H7 (cell line): ENCODE measurements around the gene CYYR1. TPM values are rescaled to one million over a fixed set of nuclear protein-coding genes. Genes with fewer than 3 reads are reported as not detected.
"Not testable (repeated sequence)": the region's sequence is repeated elsewhere in the genome, so short reads cannot be mapped to it uniquely, and the experiment has no call there.

Experiments used
- DNase-seq: peaks from one replicate; pipeline ENCODE4 v3.0.0; 2012
- H3K27me3 ChIP-seq: 2 replicates; pipeline ENCODE4 v1.6.0; 2011; ENCODE audit warnings: mild to moderate bottlenecking, low read length; ENCODE audit not compliant: control insufficient read depth, insufficient read depth
- H3K36me3 ChIP-seq: replicated peaks from 2 replicates; pipeline ENCODE4 v1.5.1; 2011; ENCODE audit warnings: low read length; ENCODE audit not compliant: control insufficient read depth, insufficient read depth
- H3K4me3 ChIP-seq: 2 replicates; pipeline ENCODE4 v1.5.1; 2011; ENCODE audit warnings: low read depth, mild to moderate bottlenecking, control low read depth, low read length, moderate library complexity; ENCODE audit not compliant: insufficient read depth
- total RNA-seq: library from RNA; depleted of rRNA; stranded (reverse); fragments of >200 nt; shearing (Covaris generic); gene quantifications from 2 replicates; pipeline ENCODE4 v1.2.3, GENCODE V29; 2014

Gene CYYR1
- total RNA-seq, 1 experiment from 2014 or later = 31.6 TPM

DNA sequence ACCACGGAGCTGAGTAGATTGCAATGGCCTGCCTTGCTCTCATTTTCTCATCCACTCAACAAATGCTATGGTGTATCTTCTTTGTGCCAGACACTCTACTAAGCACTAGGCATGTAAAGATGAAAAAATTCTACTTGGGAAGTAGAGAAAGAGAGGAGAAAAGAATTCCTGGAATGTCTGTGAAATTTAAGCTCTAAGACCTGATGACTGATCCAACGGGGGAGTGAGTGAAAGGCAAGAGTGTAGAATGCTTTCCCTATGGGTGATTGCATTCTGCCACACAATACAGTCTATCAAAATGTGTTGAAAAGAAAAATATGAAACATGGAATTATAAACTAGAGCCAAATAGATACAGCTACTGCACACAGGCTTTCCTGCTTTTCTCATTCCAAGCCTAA is 82.3 kb downstream of the CYYR1 start:
- DNase-seq = no peak
- H3K27me3 ChIP-seq = no peaks in the 10 kb centered on the region
- no peaks in the 10 kb centered on the region for H3K36me3 ChIP-seq
- H3K4me3 ChIP-seq = no peak overlapping the region

- Histone ChIP-seq H3K27me3 (no peaks in the 10 kb centered on the region), H3K4me3 (no peak overlapping the region), H3K36me3 (no peaks in the 10 kb centered on the region)
- DNase-seq = no peak
These were observed 83.3 kb downstream of the CYYR1 start for GRCh38 chr21:26489781-26490180.

DNA sequence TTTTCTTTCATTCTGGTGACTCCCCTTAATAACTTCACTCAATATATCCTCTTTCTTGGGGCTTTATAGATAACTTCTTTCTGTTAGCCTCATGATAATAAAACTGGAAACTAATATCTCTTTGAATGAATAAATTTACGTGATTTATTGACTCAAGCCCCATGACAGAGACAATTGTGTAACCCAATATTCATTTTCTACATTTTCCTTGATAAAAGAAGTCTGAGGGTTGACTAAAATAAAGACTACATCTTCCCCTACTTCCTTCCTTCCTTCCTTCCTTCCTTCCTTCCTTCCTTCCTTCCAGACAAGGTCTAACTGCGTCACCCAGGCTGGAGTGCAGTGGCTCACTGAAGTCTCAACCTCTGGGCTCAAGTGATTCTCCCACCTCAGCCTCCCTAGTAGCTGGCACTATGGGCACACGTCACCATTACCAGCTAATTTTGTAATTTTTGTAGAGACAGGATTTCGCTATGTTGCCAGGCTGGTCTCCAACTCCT is 85.1 kb downstream of the CYYR1 start:
- Histone ChIP-seq H3K36me3 (no peaks in the 10 kb centered on the region), H3K27me3 (no peaks in the 10 kb centered on the region), H3K4me3 (no peak overlapping the region)
- no peak for DNase-seq

DNA sequence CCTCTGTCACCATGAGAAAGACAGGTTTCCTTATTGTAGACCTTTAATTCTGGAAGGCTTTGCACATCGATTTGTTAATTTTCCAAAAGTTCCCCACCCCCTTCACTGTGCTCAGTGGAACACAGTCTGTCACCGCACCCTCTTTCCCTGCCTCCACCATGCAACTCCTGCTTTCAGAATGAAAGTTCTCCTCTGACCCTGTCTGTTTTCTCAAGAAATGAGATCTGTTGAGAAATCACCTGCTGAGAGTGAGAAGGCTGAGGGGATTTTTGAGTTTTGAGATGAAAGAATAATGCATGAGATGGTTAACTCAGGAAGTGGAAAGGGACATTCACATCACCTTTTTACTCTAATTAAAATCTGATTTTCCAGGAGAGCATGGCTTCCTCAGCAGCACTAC is 99.6 kb downstream of the CYYR1 start:
- no peaks in the 10 kb centered on the region for H3K36me3 ChIP-seq

DNA sequence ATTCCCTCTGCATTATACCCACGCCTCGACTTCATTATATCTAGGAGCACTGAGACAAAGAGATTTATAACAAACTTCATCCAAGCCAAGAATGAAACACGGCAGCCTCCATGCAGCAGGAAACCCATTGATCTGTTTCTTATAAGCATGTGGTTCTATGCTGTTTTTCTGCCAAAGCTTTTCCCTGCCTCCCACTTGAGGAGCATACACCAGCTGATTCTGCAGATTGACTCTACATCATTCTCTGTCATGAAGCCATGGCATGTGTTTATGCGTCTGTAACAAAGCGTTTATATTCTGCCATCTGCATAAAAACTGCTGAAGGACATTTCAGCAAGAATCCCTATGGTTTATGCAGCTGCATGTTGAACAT is 102.0 kb downstream of the CYYR1 start:
- Histone ChIP-seq H3K36me3 (no peaks in the 10 kb centered on the region), H3K4me3 (no peak overlapping the region), H3K27me3 (no peaks in the 10 kb centered on the region)
- DNase-seq = no peak

More for the DNA sequence above, 99.6 kb downstream of the CYYR1 start:
- H3K4me3 ChIP-seq = no peak overlapping the region
- no peak for DNase-seq
- no peaks in the 10 kb centered on the region for H3K27me3 ChIP-seq

DNA sequence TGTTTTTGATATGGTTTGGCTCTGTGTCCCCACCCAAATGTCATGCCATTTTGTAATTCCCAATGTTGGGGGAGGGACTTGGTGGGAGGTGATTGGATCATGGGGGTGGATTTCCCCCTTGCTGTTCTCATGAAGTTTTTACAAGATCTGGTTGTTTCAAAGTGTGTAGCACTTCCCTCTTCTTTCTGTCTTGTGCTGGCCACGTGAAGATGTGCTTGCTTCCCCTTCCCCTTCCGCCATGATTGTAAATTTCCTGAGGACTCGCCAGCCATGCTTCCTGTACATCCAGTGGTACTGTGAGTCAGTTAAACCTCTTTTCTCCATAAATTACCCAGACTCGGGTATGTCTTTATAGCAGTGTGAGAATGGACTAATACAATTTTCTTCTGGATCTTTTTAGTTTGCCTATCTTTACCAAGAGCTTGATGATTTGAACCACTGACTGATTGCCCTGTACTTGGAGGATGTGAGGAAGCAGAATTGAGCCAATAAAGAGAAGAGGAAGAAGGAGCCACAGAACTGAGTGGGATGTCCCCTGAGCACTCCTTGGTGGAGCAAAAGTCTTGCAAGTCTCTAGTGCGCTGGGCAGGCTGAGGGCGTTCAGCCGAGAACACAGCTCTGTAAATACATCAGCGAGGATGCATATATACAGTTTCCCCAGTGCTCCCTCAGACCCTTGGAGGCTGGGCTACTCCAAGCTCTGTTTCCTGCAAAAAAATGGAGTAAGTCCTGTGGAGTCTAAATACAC is 102.6 kb downstream of the CYYR1 start:
- no peak for DNase-seq
- no peaks in the 10 kb centered on the region for H3K27me3 ChIP-seq
- H3K4me3 ChIP-seq = no peak overlapping the region
- H3K36me3 ChIP-seq = no peaks in the 10 kb centered on the region

DNA sequence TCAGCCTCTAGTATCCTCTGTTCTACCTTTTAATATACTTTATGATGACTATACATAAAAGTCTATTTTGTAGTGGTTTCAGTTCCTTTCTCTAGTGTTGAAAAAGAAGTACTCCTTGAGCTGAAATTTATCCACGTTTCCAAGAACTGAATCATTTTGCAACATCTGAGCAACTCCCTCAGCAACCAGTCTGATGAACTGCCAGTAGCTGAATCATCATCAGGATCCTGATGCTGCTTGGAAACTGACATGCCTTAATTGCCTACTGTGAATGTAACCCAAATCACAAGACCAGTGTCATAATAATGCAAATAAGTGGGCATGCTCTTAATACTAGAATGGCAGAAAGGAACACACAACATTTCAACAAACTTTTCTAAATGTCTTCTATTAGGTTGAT is 103.3 kb downstream of the CYYR1 start:
- Histone ChIP-seq H3K27me3 (no peaks in the 10 kb centered on the region), H3K36me3 (no peaks in the 10 kb centered on the region), H3K4me3 (no peak overlapping the region)
- no peak for DNase-seq

DNA sequence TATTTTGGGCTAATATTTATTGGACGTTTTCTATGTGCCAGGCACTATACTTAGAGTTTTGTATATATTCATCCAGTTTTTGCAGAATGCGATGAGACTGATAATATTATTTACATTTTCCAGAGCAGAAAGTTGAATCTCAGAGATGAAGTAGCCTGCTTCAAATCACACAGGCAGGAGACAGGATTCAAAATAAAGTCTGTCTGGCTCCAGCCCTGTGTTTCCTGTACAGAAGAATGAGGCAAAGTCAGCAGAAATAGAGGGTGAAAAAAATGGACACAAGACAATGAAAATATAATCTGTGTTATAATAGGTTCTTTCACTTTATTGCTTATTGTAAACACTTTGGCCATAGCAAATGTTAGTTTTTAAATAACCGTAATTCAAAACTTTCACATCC is 107.2 kb downstream of the CYYR1 start:
- Histone ChIP-seq H3K27me3 (no peaks in the 10 kb centered on the region), H3K36me3 (no peaks in the 10 kb centered on the region), H3K4me3 (no peak overlapping the region)
- DNase-seq = no peak

DNA sequence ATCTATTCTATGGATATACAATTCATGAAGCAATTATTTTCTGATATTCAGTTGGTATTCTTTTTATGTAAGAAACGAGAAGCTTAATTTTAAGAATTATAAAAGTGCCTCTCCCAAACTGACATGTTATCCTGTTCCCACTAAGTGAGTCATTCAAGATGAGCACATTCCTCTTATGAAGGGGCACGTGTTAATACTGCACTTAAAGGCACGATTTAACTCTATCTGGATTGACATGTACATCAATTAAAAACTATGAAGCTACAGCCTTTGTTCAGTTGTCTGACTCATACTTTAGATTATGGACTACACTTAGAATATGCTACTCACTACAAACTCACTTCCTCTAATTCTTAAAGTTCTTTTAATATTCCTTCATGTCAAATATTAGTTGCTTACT is 111.6 kb downstream of the CYYR1 start:
- Histone ChIP-seq H3K36me3 (no peaks in the 10 kb centered on the region), H3K27me3 (no peaks in the 10 kb centered on the region), H3K4me3 (no peak overlapping the region)
- DNase-seq = no peak

DNA sequence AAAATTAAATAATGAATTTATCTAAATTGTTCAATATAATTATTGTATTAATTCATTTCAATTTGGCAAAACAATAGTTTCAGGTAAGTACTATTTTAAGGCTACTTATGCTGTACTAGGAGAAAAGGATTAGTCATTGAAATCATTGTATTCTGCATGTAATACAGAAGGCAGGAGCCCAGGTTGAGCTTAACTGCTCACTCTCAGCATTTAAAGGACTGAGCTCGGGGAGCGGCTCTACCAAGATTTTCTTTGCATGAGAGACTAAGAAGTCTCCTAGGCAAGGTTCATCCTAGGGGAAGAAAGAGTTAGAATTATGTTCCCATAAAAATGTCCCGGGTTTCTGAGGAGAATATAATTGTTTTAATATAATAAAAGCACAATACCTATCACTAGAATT is 112.5 kb downstream of the CYYR1 start:
- Histone ChIP-seq H3K36me3 (no peaks in the 10 kb centered on the region), H3K4me3 (no peak overlapping the region), H3K27me3 (no peaks in the 10 kb centered on the region)
- DNase-seq = no peak

DNA sequence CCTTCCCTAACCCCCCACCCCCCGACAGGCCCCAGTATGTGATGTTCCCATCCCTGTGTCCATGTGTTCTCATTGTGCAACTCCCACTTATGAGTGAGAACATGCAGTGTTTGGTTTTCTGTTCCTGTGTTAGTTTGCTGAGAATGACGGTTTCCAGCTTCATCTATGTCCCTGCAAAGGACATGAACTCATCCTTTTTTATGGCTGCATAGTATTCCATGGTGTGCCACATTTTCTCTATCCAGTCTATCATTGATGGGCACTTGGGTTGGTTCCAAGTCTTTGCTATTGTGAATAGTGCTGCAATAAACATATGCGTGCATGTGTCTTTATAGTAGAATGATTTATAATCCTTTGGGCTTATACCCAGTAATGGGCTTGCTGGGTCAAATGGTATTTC is 114.2 kb downstream of the CYYR1 start:
- not testable (repeated sequence) for DNase-seq, H3K27me3 ChIP-seq, H3K36me3 ChIP-seq, H3K4me3 ChIP-seq

- H3K36me3 ChIP-seq = no peaks in the 10 kb centered on the region
- H3K4me3 ChIP-seq = no peak overlapping the region
- no peaks in the 10 kb centered on the region for H3K27me3 ChIP-seq
- no peak for DNase-seq
These were observed 115.3 kb downstream of the CYYR1 start for GRCh38 chr21:26457817-26458216.

GRCh38 chr21:26453267-26453666 is 119.8 kb downstream of the CYYR1 start:
- DNase-seq = no peak
- Histone ChIP-seq H3K36me3 (no peaks in the 10 kb centered on the region), H3K4me3 (no peak overlapping the region), H3K27me3 (no peaks in the 10 kb centered on the region)

DNA sequence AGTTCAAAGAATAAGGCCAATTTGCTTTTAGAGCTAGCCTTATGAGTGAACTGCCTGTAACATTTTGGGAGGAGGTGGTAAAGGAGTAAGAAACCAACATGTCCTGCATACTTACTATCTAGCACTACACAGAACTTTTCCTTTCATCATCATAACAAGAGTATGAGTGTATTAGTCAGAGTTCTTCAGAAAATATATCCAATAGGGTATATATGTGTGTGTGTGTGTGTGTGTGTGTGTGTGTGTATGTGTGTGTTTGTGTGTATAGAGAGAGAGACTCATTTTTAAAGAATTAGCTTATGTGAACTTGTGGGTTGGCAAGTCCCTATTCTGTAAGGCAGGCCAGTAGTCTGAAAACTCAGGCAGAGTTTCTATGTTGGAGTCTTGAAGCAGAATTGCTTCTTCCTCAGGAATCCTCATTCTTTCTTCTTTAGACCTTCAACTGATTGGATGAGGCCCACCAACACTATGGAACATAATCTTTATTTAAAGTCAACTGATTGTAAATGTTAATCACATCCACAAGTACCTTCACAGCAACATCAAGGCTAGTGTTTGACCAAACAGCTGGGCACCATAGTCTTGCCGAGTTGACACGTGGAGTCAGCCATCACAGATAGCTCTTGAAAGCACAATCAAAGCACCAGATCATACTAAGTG is 121.9 kb downstream of the CYYR1 start:
- no peak for DNase-seq
- H3K36me3 ChIP-seq = no peaks in the 10 kb centered on the region
- H3K27me3 ChIP-seq = no peaks in the 10 kb centered on the region
- H3K4me3 ChIP-seq = no peak overlapping the region

GRCh38 chr21:26449161-26449560 is 123.9 kb downstream of the CYYR1 start:
- H3K4me3 ChIP-seq = no peak overlapping the region
- H3K36me3 ChIP-seq = no peaks in the 10 kb centered on the region
- H3K27me3 ChIP-seq = no peaks in the 10 kb centered on the region
- DNase-seq = no peak
